GM23248 (cell line): ENCODE data around the gene POLA1.

Experiments
- EZH2 ChIP-seq: fragments of 200-600 bp; sonication (generic); IDR thresholded peaks from 2 replicates; pipeline ENCODE4 v1.6.1; 2018; ENCODE audit warnings: antibody characterized with exemption, mild to moderate bottlenecking; ENCODE audit not compliant: insufficient read depth, poor library complexity, severe bottlenecking
- EZH2phosphoT487 ChIP-seq: fragments of 200-600 bp; sonication (generic); IDR thresholded peaks from 2 replicates; pipeline ENCODE4 v1.6.1; 2018; ENCODE audit warnings: antibody characterized with exemption, moderate library complexity, mild to moderate bottlenecking, low read depth; ENCODE audit not compliant: insufficient read depth

DNA sequence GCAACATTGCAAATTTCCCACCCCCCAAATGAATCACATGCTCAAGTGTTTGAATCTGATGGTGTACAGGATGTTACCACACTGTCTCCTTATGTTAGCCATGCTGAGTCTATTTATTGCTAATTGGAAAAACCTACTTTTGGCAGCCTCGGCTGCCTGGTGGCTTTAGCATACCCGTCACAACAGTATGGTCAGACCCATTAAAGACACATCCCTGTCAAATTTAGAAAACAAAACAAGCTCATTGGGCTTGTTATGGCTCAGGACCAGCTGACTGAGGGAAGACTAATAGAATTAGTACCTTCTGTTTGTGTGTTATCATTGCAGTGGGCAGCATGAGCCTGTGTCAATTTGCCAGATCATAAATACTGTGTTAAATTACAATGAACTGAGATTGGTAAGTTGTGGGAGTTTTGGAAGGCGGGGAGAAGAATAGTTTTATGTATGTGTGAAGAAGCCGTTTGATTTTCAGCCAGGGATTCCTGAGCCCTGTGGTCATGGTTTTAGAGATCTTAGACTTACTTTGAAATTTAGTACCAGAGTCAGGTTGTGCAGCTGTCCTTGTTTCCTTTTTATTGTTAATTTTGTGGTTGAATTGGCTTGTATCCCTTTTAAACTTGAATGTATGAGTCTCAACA, 66.8 kb downstream of the POLA1 start:
- TF ChIP-seq EZH2phosphoT487 (no peak), EZH2 (no peak)
